Uterus (tissue), 4 donors: ENCODE measurements around the gene LAYN. TPM values are rescaled to one million over a fixed set of nuclear protein-coding genes. Genes with fewer than 3 reads are reported as not detected.

Experiments used
- DNase-seq, 2 donors: peaks; one replicate each; pipeline ENCODE4 v3.0.0-alpha.2; 2019 to 2020
- H3K27ac ChIP-seq, 2 donors: fragments of 200-600 bp; sonication (generic); 1 replicate in 1 of 2; 2 replicates in 1 of 2; pipeline ENCODE4 v1.5.1; 2016 to 2018
- H3K27me3 ChIP-seq, 2 donors: fragments of 200-600 bp; sonication (generic); one replicate each; pipeline ENCODE4 v1.5.1; 2018 to 2019; ENCODE audit warnings: control low read depth in 1 of 2
- H3K36me3 ChIP-seq, 2 donors: fragments of 200-600 bp; sonication (generic); one replicate each; pipeline ENCODE4 v1.5.1; 2019; ENCODE audit warnings: control low read depth in 1 of 2
- H3K4me1 ChIP-seq, 2 donors: fragments of 200-600 bp; sonication (generic); one replicate each; pipeline ENCODE4 v1.5.1; 2018 to 2019; ENCODE audit warnings: control low read depth in 1 of 2
- H3K4me3 ChIP-seq, 2 donors: fragments of 200-600 bp; sonication (generic); 1 replicate in 1 of 2; 2 replicates in 1 of 2; pipeline ENCODE4 v1.5.1; 2018 to 2019; ENCODE audit warnings: mild to moderate bottlenecking in 1 of 2
- H3K9me3 ChIP-seq, 2 donors: fragments of 200-600 bp; sonication (generic); one replicate each; pipeline ENCODE4 v1.5.1; 2019; ENCODE audit warnings: control low read depth in 1 of 2
- POLR2A ChIP-seq, 2 donors: fragments of 450-650 bp; IDR thresholded peaks; one replicate each; pipeline ENCODE4 v1.6.1; 2016; ENCODE audit warnings: antibody characterized with exemption in 2 of 2, mild to moderate bottlenecking in 1 of 2, moderate library complexity in 1 of 2
- intact Hi-C: fragments of 100-400 bp; cut with DNase I; formaldehyde crosslinking; loops from one replicate; pipeline ENCODE4 v1.15.1; 2023; ENCODE audit warnings: low total_unique reads
- total RNA-seq, 4 donors: library from RNA; depleted of rRNA in 3 of 4; stranded (reverse); fragments of >200 nt in 3 of 4; gene quantifications; one replicate each; pipeline versions ENCODE4 v1.1.0 to v1.2.4, GENCODE V29; 2014 to 2023
- TF ChIP-seq, protein P1 (sequence below), 4 experiments: fragments of 200-600 bp in 2 of 4; fragments of 450-650 bp in 2 of 4; sonication (generic) in 2 of 4; IDR thresholded peaks; one replicate each; pipeline ENCODE4 v1.5.1; 2016 to 2019; ENCODE audit warnings: antibody characterized with exemption in 4 of 4, mild to moderate bottlenecking in 2 of 4, moderate library complexity in 1 of 4
- donor health status: DM: yes; HTN: yes; CAD: no.

LAYN gene
- total RNA-seq, 4 donors from 2014 or later: 8.5 to 58.2 (median 37.1) TPM

DNA sequence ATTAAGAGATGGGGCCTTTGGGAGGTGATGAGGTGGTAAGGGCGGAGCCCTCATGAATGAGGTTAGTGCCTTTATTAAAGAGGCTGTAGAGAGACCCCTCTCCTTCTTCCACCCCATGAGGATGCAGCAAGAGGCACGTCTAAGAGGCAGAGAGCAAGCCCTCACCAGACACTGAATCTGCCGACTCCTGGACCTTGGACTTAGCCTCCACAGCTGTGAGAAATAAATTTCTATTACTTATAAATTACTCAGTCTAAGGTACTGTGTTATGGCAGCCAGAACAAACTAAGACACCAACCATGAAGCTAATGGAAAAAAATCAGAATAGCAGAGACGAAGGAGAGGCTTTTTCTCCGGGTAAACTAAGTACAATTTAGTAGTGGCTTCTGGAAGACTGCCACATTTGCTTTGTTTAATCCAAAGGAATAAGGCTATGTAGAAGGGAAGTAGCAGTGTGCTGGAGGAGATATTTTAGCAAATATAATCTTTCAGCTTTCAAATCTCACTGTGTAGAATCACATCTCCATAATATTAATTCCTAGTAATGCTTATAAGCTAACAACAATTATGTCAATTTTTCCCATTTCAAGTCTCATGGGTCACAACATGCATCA lies 49.5 kb downstream of the LAYN start:
- H3K4me3 ChIP-seq: no peak overlapping the region
- TF ChIP-seq POLR2A (IDR thresholded peaks at IDR 0.05): no peak
- TF ChIP-seq, protein P1, sequence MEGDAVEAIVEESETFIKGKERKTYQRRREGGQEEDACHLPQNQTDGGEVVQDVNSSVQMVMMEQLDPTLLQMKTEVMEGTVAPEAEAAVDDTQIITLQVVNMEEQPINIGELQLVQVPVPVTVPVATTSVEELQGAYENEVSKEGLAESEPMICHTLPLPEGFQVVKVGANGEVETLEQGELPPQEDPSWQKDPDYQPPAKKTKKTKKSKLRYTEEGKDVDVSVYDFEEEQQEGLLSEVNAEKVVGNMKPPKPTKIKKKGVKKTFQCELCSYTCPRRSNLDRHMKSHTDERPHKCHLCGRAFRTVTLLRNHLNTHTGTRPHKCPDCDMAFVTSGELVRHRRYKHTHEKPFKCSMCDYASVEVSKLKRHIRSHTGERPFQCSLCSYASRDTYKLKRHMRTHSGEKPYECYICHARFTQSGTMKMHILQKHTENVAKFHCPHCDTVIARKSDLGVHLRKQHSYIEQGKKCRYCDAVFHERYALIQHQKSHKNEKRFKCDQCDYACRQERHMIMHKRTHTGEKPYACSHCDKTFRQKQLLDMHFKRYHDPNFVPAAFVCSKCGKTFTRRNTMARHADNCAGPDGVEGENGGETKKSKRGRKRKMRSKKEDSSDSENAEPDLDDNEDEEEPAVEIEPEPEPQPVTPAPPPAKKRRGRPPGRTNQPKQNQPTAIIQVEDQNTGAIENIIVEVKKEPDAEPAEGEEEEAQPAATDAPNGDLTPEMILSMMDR (IDR thresholded peaks at IDR 0.05): no peak
- H3K27ac ChIP-seq: no peak overlapping the region
- DNase-seq: no peak
- H3K36me3 ChIP-seq: no peaks in the 10 kb centered on the region
- H3K9me3 ChIP-seq: no peaks in the 10 kb centered on the region
- no peaks in the 10 kb centered on the region for H3K4me1 ChIP-seq
- H3K27me3 ChIP-seq: no peaks in the 10 kb centered on the region
- intact Hi-C loops: loop anchor here (5.0 kb wide), 1 partner anchor 187 kb away; no protein-coding TSS in a partner anchor

DNA sequence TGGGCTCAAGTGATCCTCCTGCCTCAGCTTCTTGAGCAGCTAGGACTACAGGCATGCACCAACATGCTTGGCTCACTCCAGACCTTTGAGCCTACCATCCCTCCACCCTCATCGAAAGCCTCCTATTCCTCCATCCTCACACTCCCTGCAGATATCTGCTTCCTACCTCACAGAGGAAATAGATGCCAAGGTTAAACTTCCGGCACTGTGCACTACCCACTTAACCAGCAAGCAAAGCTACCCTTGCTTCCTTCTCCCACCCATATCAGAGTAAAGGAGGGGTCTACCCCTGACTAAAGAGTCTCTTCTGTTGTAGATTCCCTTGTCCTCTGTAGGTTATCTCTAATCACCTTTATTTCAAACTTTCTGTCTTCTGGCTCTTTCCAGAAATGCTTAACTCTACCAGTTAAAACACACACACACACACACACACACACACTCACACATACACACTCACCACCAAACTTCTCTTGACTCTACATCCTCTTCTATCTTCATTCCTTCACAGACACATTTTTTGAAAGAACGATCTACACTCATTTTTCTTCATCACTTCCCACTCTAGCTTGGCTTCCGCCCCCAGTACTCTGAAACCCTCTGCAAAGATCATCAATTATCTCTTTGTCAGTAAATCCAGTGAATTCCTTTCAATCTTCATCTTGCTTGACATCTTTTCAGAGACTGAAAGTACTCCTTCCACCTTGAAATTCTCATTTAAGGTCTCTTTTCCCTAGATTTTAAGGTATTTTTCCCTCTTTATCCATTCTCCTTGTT lies 50.9 kb downstream of the LAYN start:
- no peak for DNase-seq
- Histone ChIP-seq H3K36me3 (no peaks in the 10 kb centered on the region), H3K4me1 (no peaks in the 10 kb centered on the region), H3K4me3 (no peak overlapping the region), H3K27me3 (no peaks in the 10 kb centered on the region), H3K9me3 (no peaks in the 10 kb centered on the region), H3K27ac (no peak overlapping the region)
- TF ChIP-seq POLR2A (IDR thresholded peaks at IDR 0.05): no peak
- TF ChIP-seq, protein P1 (IDR thresholded peaks at IDR 0.05): no peak
- intact Hi-C loops: loop anchor here (5.0 kb wide), 1 partner anchor 186 kb away; no protein-coding TSS in a partner anchor

DNA sequence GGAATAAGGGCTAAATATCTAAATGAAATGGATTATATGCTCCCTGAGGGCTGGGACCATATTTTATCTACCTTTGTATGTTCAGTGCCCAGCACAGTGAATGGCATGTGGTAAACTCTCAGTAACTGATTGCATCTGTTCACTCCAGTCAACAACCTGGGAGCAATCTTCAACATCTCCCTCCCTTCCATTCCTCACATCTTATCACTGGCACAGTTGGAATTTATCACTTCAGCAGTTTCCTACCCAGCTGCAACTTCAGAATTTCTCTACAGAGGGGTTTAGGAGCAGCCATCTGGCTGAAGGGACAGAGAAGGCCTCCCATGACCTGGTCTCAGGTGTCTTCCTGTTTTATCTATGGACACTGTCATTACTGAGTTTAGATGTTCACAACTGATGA lies 52.0 kb downstream of the LAYN start:
- Histone ChIP-seq H3K4me1 (no peaks in the 10 kb centered on the region), H3K4me3 (no peak overlapping the region), H3K27ac (no peak overlapping the region), H3K9me3 (no peaks in the 10 kb centered on the region), H3K27me3 (no peaks in the 10 kb centered on the region), H3K36me3 (no peaks in the 10 kb centered on the region)
- DNase-seq: no peak
- intact Hi-C loops: loop anchor here (5.0 kb wide), 1 partner anchor 185 kb away; no protein-coding TSS in a partner anchor
- no peak for TF ChIP-seq POLR2A (IDR thresholded peaks at IDR 0.05)
- TF ChIP-seq, protein P1 (IDR thresholded peaks at IDR 0.05): no peak

DNA sequence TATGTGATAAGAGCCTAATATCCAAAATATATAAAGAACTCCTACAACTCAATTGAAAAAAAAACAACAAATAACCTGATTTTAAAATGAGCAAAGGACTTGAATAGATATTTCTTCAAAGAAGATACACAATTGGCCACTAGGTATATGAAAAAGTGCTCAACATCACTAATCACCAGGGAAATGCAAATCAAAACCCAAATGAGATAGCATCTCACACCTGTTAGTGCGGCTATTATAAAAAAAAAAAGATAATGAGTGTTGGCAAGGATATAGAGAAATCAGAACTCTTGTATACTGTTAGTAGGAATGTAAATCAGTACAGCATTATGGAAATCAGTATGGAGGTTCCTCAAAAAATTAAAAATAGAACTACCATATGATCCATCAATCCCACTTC lies 55.8 kb downstream of the LAYN start:
- H3K27ac ChIP-seq: no peak overlapping the region
- TF ChIP-seq, protein P1 (IDR thresholded peaks at IDR 0.05): no peak
- TF ChIP-seq POLR2A (IDR thresholded peaks at IDR 0.05): no peak
- H3K4me3 ChIP-seq: no peak overlapping the region
- DNase-seq: no peak
- no peaks in the 10 kb centered on the region for H3K36me3 ChIP-seq
- H3K9me3 ChIP-seq: no peaks in the 10 kb centered on the region
- intact Hi-C loops: no loop called here
- no peaks in the 10 kb centered on the region for H3K4me1 ChIP-seq
- H3K27me3 ChIP-seq: no peaks in the 10 kb centered on the region

DNA sequence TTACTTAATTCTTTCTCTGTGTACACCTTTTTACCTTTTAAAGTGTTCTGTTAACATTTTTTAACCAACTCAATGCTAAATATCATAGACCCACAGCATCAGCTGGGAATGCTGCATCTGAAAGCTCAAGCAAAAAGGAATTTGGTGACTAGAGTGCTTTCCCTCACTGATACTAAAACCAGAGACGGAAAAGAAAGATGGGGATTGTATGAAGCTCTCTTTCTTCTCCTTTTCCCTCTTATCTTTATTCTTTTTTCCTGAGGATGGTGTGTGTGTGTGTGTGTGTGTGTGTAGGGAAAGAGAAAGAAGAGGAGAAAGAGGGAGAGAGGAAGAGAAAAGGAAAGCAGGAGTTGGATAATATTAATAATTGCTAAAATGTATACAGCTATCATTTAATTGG lies 57.6 kb downstream of the LAYN start:
- Histone ChIP-seq H3K27ac (peak overlapping the region; percentile 45 to 47), H3K4me3 (no peak overlapping the region), H3K4me1 (no peaks in the 10 kb centered on the region), H3K27me3 (no peaks in the 10 kb centered on the region), H3K9me3 (no peaks in the 10 kb centered on the region), H3K36me3 (no peaks in the 10 kb centered on the region)
- DNase-seq: no peak
- intact Hi-C loops: no loop called here
- TF ChIP-seq, protein P1 (IDR thresholded peaks at IDR 0.05): no peak
- TF ChIP-seq POLR2A (IDR thresholded peaks at IDR 0.05): no peak
